CD4-positive, alpha-beta T cell treated with Interferon gamma for 1 hour (primary cell): Measurements from ENCODE around the gene UNC79.

Source experiments
- DNase-seq: peaks from one replicate; pipeline ENCODE4 v3.0.0-alpha.2; 2020

UNC79 gene

DNA sequence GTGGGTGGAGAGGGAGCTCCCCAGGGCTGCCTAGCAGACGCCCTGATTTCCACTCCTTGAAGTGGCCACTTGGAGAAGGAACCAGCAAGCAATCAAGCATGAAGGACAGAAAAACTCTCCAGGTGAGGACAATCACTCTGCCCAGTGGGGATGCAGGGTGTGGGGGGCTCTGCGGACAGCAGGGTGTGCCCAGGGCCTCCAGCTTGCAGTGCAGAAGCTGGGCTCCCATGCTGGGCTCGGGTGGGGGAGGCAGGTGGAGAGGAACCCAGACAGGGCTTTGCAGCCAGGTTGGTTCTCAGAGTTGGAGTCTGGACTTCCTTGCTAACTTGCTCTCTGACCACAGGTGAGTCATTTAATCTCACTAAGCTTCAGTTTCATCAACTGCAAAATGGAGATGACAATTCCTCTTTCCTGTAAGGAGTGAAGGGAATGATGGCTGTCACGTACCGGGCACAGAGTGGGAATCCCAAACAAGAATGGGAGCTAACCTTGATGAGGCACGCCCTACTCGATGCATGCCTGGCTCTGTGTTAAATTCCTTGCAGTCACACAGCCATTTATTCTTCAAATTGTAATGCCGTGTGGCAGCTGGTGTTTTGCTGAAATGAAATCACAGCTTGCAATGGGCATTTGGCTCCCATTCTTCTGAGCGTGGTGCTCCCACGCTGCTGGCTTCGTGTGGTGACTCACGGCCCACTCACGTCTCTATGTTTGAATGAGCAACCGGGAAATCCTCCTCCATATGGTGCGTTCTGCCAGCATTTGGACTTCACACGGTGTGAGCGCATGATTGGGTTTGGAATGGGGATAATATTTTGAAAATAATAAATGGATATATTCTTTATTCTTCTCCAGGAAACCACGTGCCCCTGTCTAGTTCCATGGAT is 282.3 kb downstream of the UNC79 start:
- no peak for DNase-seq

DNA sequence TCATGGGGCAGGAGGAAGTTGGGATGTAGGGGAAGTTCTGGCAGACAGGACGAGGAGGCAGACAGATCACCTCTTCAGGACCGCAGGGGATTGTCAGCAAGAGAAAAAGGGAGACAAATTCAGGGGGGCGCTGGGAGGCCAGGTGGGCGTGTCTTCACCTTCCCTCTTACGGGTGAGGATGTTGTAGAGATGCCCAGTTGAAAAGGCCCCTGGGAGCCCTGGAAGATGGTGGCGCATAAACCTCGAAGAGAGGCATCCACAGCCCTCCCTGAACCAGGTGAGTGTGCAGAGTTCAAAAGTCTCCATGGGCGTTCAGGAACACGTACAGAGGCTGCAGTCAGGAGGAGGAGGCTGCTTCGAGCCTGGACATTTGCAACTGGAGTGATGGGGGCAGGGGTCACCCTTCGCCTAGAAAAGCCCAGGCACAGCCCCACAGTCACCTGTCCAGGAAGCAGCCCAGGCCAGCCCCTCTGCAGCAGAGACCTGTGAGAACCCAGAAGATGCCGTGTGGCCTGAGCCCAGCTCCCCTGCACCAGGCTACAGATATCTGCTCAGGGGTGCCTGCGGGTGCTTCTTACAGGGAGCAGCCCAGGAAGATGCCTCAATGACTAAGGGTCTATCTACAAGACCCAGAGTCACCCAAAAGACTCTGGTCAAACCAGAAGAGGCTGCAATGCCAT is 283.1 kb downstream of the UNC79 start:
- no peak for DNase-seq

DNA sequence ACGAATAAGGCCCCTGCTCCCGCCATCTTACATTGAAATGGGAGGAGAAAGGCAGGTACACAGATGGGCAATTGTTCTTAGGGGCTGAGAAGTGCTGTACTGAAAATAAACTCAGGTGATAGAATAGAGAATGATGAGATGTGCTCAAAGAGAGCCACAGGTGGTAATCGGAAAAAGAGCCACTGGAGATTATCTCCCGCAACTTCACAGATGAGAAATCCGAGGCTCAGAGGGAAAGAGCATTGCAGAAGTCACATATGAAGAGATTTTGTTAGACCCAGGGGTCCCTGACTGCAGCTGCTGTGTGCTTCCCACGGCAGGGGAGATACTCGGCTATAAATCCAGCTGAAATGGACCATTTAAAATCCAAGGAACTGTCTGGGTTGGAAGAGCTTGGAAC is 283.9 kb downstream of the UNC79 start:
- DNase-seq, result no peak

DNA sequence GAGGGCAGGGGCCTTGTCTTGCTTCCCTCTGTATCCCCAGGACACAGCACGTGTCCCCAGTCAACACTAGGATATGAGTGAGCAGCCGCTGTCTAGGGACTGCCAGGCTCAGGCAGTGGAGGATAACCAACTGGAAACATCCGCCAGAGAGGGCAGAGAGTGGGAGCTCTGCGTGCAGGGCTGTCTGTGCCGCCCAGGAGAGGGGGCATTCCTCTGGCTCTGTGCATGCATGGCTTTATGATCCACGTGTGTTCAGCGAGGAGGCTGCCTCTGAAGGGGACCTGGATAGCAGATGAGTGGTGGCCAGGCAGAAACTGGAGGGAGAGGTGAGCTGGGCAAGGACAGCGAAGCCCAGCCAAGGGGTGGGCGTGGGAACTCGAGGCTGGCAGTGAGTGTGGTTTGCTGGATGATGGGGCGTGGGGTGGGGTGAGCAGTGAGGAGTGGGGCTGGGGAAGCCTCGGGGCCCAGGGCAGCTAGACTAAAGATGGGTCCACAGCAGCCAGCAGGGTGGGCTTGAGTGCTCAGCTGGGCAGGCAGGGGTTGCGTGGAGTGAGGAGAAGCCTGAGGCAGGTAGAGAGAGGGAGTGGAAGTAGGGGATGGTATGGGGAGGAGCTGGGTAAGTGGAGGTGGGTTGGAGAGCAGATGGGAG is 284.7 kb downstream of the UNC79 start:
- DNase-seq, result no peak

DNA sequence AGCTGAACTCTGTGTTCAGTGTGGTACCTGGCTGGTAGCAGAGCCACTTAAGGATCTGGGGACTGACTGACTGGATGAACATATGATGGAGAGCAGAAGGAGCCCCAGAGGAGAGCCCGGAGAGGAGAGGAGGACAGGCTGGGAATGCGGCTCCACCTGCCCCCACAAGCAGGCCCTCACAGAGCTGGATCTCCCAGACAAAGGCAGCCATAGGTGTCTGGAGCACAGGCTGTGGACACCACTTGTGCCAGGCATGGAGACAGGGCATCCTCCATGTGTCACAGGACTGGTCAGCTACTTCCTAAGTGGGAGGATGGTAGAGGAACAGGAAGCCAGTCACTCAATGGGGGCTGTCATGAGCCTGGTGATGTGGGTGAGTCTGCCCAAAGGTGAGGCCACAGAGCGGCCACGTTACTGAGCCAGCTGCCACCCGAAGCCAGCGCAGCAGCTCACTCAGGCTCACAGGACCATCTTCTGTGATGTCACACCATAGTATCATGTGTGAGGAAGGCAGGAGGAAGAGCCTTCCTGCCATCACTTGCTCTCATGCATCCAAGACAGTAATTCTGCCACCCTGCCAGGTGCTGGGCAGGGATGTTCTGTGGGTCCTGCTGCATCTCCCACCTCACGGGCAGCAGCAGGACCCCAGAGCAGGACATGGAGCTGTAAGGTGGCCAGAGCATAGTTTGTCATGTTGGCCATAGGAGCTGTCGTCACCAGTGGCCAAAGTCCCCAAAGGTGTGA is 285.4 kb downstream of the UNC79 start:
- DNase-seq, result no peak

DNA sequence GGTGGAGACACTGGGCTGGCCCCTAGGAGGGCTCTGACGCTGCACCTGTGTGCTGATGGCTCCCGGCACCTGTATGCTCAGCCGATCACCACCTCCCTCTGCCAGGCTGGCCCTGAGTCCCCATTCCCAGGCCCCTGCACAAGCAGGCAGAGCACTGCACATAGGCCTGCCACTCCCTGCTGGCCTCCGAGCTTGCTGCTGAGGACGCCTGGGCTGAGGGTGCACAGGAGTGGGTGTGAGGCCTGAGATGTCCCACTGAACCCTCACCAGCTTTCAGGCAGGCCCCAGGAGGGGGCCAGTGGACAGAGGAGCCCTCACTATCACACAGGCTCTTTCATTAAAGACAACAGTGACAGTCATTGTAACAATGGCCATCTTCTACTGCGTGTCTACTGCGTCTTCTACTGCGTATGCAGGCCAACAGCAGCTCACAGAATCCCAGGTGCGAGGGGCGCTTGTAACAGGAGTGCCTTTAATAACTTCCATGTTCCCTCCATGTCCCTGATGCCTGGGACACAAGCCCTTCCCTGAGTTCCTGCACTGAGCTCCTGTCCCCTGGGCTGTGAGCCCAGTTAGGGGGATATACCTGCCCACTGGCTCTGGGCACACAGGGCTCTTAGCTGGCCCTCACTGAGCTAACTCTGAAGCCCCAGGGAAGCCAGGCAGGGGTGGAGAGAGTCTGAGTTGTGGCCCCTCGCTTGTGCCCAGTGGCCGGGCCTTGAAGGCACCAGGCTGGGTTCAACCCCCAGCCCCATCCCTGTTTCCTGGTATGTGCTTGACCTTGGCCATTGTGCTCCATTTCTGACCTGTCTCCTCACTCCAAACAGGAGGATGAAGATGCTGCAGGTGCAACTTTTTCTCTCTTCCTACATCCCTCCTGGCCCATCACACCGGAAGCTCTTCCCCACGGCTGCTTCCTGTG is 286.3 kb downstream of the UNC79 start:
- no peak for DNase-seq

DNA sequence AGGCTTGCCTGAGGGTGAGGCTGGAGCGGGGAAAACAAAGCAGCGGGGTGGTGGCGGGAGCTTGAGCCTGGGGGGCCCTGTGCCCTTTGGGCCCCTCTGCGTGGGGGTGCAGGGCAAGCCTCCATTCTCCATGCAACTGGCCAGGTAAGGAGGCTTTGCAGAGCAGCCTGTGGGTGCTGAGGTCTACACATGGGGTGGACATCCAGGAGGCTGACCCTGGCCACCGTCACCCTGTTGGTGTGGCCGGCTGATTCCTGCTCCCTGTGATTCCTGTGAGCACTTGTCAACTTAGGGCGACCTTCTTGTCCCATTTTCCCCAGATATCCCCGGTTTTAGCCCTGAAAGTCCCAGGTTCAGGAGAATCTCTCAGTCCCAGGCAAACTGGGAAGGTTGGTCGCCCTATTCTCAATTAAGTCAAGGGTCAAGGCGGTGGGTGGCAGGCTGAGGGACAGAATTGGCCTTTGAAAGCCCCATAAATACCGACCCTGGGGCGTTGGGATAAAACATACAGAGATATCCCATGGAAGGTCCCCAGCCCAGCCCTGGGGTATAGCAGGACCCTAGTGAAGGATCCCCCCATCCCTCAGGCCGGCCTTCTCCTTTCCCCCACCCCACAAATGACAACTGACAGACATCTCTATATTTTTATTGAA is 287.1 kb downstream of the UNC79 start:
- DNase-seq, result no peak

DNA sequence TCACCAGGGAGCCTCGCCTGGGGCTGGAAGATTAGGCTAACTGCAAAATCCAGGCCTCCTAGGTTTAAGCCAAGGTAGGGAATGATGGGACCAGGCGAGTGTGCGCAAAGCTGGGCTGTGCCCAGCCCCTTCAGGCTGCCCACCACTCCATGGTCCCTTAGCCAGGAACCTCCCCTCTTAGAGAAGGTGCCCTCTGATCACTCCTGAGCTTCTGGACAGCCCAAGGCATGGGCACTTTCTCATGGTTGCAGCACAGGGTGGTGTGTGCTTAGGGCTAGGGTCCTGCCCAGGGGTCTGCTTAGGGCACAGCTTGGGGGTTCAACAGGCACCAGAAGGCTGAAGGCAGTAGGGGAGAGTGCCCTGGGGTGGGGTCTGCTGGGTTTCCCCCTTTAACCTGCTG is 288.5 kb downstream of the UNC79 start:
- DNase-seq, result no peak

DNA sequence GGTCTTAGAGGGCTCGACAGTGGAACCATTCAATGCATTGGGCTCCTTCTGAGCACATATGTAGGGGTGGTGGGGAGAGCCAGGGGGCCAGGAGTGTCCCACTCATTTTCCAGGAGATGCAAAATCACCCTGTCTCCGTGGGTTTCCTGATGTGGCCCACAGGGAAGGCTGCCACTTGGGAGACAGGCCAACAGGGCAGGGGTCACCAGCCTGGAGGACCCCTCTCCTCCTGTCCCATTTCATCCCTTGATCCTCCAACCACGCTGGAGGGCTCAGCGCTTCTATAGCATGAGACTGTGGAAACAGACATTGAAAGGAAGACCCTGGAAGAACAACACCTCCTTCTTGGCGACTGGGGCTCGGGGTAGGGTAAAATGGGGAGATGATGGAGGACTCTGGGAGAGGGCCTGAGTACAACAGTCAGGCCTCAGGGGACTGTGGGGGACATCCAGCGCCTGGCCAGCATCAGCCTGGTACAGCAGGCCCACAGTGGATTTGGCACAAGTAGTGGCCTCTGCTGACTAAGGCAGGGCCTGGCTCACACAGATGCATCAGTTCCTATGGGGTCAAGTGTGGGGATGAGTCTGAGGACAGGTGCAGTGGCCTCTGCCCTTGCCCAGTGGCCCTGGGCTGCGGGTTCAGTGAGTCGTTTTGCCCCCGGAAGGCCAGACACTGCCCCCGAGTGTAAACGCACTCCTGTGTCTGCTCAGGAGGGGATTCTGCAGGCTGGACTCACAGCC is 289.5 kb downstream of the UNC79 start:
- no peak for DNase-seq

DNA sequence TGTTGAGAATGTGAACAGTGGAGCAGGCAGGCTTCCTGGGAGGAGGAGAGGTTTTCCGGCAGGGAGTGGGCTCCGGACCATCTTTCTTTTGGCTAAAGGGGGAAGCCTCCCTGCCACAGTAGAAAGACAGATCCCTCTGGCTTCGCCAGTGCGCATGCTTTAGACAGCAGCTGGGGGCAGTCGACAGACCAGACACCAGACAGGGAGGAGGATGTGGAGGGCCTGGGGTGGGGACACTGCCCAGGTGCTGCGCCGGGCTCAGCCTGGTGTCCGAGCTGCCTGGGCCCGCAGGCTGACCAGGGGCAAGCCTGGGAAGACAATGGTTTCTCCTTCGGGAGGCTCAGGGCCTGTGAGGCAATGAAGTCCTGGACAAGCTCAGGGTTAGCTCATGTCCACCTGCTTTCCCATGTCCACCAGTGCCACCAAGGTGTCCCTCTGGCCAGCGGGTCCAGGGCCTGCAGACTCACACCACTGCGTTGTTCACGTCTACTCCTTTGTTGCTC is 290.3 kb downstream of the UNC79 start:
- DNase-seq, result no peak

DNA sequence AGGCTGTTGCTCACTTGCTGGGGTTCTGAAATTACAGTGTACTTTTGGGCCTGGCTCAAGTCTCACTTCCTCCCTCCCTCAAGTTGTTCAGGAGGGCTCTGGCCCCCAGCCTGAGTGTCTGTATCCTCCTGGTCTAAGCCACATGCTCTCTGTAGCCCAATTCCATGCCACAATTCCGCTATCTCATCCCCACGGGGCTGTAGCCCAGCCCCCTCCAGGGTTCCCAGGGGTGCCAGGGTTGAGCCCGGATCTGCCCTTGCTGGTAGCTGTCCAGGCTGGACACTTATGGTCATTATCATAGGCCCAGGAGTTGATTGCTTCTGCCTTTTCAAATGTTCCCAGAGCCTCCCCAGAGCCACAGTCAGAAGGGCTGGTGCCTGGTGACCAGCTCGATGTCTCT is 292.3 kb downstream of the UNC79 start:
- DNase-seq, result no peak

DNA sequence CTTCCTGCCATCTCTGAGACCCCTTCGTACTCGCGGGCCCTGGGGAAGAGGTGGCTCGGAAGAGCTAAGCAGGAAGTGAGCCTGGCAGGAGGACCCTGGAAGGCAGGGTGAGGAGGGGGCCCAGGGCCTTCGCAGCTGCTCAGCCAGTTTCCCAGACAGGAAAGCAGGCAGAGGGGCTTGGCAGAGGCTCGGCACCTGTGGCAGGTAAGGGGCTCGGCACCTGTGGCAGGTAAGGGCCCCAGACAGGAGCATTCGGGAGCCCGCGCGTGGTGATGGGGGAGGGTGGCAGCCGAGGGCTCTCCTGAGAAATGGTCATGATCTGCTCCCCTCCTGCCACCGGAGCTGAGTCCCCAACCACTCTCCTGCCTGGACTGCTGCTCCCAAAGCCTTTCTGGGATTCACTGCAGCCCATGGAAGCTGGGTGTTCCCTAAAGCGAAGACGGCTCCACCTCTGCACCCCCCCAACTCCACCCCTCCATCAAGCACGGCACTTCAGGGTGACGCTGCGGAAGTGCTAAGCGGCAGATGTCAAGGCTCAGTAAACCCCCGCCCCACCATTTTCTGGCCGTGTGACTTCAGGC is 294.4 kb downstream of the UNC79 start:
- no peak for DNase-seq

DNA sequence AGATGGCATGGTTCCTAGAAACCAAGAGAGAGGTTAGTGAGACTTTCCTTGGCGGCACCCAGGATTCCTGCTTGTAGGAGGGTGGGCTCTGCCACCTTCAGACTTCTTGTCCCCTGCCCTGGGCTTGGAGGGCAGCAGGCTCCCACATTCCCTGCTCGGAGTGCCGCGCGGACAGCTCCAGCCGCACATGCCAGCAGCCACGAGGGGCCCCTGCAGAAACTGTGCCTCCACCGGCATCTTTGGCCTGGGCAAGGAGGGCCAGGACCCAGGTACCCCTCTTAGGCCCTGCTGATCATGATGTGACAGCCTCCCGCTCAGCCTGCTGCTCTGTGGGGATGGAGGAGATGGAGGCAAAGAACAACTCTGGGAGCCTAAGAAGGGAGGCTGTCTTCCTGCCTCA is 295.3 kb downstream of the UNC79 start:
- no peak for DNase-seq

DNA sequence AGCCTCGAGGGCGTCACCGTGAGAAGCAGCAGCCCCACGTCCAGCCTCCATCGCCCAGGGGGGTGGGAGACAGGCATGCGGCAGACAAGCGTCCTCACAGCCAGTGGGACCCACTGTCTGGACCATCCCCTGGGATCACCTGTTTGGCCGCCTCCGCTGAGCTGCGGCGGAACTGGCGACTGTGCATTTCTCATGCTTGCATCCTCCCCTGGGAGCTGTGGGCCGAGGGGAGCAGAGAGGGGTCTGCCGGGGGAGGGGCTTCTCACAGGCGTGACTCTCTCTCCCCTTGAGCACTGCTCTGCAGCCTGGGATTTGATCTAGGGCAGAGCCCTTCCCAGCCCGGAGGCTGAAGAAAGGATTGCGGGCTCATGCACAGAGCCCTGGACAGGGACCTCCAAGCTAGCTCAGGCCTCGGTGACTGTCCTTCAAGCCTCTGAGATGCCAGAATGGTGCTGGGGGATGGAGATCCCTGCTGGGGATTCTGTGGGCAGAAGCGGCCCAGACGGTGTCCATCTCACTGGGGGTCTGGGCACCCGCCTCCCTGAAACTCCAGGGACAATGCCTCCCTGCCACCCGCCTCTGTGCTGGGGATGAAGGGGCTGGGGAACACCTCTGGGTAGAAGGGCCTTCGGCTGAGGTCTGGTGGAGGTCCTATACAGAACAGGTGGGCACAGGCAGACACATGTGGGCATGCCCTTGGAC is 296.5 kb downstream of the UNC79 start:
- no peak for DNase-seq

DNA sequence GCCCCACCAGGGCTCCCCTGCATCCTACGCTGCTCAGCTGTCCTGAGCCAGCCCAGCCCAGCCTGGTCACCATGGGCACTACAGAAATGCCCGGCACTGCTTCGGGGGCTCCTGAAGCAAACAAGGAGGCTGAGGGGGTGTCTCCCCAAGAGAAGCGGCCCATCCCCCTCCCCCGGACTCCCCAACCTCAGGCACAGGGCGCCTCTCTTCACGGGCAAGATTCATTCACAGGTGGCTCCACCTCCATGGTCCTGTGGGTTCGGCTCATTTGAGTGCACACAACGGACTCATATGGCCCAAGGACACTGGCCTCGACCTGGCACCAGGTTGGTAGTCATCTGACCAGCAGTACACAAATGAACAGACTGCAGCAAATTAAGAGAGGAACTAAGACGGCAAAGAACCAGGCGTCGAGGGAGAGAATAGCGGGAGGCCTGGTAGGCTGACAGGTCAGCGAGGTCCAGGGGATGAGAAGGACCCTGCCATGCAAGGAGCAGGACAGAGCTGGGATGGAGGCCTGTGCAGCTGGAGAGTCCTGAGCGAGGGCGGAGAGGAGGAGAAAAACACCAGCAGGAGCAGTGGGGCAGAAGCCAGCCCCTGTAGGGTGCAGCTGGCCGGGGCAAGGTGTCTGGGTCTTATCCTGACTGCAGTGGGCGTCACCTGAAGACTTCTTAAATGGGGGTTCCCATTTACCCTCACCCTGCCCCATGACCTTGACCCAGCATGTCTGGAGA is 297.3 kb downstream of the UNC79 start:
- DNase-seq, result no peak

DNA sequence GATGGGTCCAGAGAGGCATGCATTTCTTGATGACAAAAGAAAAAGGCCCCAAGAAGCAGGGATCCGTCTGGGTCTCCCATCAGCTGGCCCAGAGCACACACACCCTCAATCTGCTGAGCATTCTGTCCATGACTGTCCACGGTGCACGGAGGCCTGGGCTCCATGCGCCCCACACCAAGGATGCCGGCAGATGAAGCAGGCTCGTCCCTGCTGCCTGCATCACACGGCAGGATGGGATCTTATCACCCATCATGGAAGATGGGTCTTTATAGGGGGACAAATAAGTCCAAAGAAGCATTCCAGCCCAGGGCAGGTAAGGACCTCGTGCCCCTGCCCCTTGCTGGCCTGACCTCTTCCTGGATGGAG is 297.9 kb downstream of the UNC79 start:
- no peak for DNase-seq

DNA sequence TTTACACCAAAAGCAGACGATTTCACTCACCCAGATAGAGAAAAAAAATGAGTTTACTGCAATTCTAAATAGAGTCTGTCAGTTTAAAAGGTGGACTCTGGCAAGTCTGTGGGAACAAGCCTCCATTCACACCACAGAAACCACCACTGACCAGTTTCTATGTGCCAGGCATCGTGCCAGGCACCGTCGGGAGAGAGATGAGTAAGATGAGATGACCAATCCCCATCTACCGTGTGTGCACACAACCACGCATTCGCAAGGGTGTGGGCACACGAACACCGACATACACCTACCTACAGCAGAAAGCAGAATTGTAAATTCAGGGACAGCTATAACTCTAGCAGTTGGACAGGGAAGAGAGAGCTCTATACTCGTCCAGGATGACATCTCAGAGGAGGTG is 299.3 kb downstream of the UNC79 start:
- no peak for DNase-seq

DNA sequence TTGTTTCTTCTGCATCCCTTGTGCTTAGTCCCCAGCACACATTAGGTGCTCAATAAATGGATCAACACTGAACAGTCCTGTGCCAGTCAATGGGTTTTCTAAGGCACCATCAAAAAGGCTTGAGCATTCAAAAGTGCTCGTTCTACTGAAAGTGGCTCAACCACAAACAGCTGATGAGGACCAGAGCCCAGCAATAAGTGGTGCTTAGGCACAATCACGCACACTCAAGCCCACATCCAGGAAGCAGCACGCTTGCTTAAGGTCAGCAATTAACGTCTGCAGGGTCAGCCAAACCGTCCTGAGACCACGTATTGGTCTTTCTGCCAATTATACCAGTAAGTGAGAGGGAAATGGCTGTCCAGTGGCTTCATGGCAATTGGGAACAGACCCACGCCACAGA is 301.0 kb downstream of the UNC79 start:
- no peak for DNase-seq

DNA sequence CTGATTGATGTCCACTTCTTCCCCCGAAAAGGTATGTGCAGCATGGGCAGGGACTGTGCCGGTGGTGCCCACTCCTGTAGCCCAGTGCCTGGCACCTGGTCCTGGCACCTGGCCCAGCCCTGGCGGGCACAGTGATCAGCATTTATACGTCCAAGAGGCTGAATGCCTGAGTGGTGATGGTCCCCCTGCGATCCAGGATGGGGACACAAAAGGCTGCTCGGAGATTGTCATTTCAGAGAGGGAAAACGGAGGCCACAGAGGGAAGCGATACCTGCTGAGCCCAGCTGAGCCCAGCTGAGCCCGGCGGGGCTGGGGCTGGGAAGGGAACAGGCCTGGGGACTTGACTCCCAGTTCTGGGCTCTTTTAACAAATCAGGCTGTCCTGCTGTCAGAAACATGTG is 301.8 kb downstream of the UNC79 start:
- no peak for DNase-seq
